ENCODE results near the gene KIAA0513.

DNA sequence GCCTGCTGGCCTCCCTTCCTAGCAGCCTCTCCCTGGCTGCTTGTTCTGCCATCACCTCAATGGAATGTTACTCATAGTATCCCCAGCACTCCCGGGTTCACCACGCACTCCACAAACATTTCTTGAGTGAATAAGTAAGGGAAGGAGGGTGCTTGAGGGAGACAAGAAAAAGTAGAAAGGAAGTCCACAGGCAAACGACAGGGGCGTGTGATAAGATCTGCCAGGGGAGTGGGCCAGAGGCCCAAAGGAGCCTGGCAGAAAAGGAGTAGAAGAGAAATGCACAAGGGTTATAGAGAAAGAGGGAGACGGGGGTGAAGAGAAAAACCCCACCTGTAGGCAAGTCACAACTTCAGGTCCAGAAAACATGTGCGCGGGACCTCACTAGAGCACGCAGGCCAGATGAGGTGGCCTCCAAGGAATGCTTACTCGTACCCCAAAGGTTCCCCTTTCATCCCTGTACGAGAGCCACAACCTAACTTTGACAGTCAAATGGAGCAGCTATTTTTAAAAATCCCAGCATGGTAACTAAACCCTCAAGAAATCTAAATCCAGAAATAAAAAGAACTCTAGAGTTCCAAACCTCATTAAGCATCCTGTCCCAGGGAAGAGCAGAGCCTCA, 22.9 kb upstream of the KIAA0513 start:
- TF ChIP-seq, protein P1, sequence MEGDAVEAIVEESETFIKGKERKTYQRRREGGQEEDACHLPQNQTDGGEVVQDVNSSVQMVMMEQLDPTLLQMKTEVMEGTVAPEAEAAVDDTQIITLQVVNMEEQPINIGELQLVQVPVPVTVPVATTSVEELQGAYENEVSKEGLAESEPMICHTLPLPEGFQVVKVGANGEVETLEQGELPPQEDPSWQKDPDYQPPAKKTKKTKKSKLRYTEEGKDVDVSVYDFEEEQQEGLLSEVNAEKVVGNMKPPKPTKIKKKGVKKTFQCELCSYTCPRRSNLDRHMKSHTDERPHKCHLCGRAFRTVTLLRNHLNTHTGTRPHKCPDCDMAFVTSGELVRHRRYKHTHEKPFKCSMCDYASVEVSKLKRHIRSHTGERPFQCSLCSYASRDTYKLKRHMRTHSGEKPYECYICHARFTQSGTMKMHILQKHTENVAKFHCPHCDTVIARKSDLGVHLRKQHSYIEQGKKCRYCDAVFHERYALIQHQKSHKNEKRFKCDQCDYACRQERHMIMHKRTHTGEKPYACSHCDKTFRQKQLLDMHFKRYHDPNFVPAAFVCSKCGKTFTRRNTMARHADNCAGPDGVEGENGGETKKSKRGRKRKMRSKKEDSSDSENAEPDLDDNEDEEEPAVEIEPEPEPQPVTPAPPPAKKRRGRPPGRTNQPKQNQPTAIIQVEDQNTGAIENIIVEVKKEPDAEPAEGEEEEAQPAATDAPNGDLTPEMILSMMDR (IDR thresholded peaks at IDR 0.05 in 2 of 3, conservative IDR thresholded peaks at IDR 0.05 in 1 of 3; ENCODE audit: borderline replicate concordance in 1 of 3, insufficient read depth in 1 of 3, low read depth in 2 of 3, low read length in 2 of 3), result no peak
- TF ChIP-seq SP1 (IDR thresholded peaks at IDR 0.05; ENCODE audit: low read depth) (no peak), RAD21 (IDR thresholded peaks at IDR 0.05; ENCODE audit: low read depth) (no peak), SRF (IDR thresholded peaks at IDR 0.05; ENCODE audit: low read depth) (no peak)
